ENCODE data around the gene PCK2. TPM values are rescaled to one million over a fixed set of nuclear protein-coding genes. Genes with fewer than 3 reads are reported as not detected.

PCK2 gene
- total and polyA plus RNA-seq, 2 donors (not counting 3 experiments of a cell fraction or from before 2014, with no cell fraction given): 23.5 to 24.5 TPM

DNA sequence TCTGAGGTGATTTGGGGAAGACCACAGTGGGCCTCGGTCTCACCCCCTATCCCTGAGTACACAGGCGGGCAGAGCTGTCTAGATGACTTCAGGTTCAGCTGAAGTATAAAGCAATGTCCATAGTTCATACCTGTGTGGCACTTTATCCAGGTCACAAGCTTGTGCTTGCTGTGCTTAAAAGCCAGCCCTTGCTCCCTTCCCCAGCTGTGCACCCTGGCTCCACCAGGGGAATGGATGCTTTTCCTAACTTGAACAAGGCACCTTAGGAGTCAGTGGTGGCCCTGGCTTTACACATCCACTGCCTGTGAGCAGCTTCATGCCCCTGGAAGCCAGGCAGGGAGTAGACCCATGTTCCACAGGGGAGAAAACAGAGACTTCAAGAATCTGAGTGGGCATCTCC lies 36.8 kb upstream of the PCK2 start:
- Histone ChIP-seq H3K27ac (ENCODE audit: insufficient read depth, low read depth, low read length) (no peak overlapping the region), H3K4me2 (ENCODE audit: insufficient read depth, low read length) (no peak overlapping the region), H3K9me3 (replicated peaks; ENCODE audit: control insufficient read depth, insufficient read depth, low read length) (no peaks in the 10 kb centered on the region), H2AFZ (ENCODE audit: low read depth, low read length) (no peak overlapping the region), H3K27me3 (ENCODE audit: control insufficient read depth in 2 of 2, insufficient read depth in 2 of 2, low read length in 2 of 2) (no peaks in the 10 kb centered on the region), H3K79me2 (ENCODE audit: control insufficient read depth, insufficient read depth, low read length) (no peaks in the 10 kb centered on the region), H3K9me1 (replicated peaks; ENCODE audit: control insufficient read depth, extremely low read depth, insufficient read depth, low read length) (no peaks in the 10 kb centered on the region), H4K20me1 (replicated peaks; ENCODE audit: control insufficient read depth, extremely low read depth, insufficient read depth, low read length) (no peaks in the 10 kb centered on the region), H3K4me1 (ENCODE audit: control insufficient read depth, extremely low read depth, insufficient read depth, low read length) (peaks cover 1% of the 10 kb centered on the region), H3K36me3 (ENCODE audit: control insufficient read depth in 2 of 2, extremely low read depth in 1 of 2, insufficient read depth in 2 of 2, low read length in 2 of 2) (no peaks in the 10 kb centered on the region), H3K4me3 (replicated peaks in 1 of 3; ENCODE audit: insufficient read depth in 1 of 3, low read depth in 1 of 3, low read length in 3 of 3) (no peak overlapping the region), H3K9ac (replicated peaks; ENCODE audit: extremely low read depth, insufficient read depth, low read length) (no peak overlapping the region)
- no peak for FAIRE-seq
- BruUV-seq (replicated peaks): no TSS peak
- ChIA-PET CTCF (interaction anchor here (0.9 to 9.5 kb wide), 20 partner anchors 11 to 251 kb away, joined by 3 to 420 read pairs (median 14); partner anchors contain the start of genes CHMP4A, CIDEB, DCAF11 and DHRS1), POLR2A (interaction anchor here (1.7 to 2.0 kb wide), 2 partner anchors 33 to 52 kb away, joined by 7 to 8 read pairs; no protein-coding TSS in a partner anchor)
- TF ChIP-seq, protein P1, sequence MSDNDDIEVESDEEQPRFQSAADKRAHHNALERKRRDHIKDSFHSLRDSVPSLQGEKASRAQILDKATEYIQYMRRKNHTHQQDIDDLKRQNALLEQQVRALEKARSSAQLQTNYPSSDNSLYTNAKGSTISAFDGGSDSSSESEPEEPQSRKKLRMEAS (IDR thresholded peaks at IDR 0.05; ENCODE audit: insufficient read depth, insufficient read length): no peak
- TF ChIP-seq POLR2A (IDR thresholded peaks at IDR 0.05; ENCODE audit: low read depth, low read length): no peak
- no peak for TF ChIP-seq FOS (IDR thresholded peaks at IDR 0.05; ENCODE audit: borderline replicate concordance, insufficient read depth, low read length)
- TF ChIP-seq MYC (IDR thresholded peaks at IDR 0.05; ENCODE audit: low read depth, low read length): no peak
- TF ChIP-seq EZH2 (IDR thresholded peaks at IDR 0.05; ENCODE audit: borderline replicate concordance, low read depth, low read length, severe bottlenecking): no peak
- TF ChIP-seq JUN (IDR thresholded peaks at IDR 0.05; ENCODE audit: borderline replicate concordance, insufficient read depth, insufficient read length, low read depth): no peak
- TF ChIP-seq GATA2 (IDR thresholded peaks at IDR 0.05; ENCODE audit: insufficient read depth, insufficient read length, low read depth, low read length): no peak
- TF ChIP-seq POLR2AphosphoS5 (IDR thresholded peaks at IDR 0.05; ENCODE audit: insufficient read depth, low read depth, low read length): no peak
- TF ChIP-seq, protein P2, sequence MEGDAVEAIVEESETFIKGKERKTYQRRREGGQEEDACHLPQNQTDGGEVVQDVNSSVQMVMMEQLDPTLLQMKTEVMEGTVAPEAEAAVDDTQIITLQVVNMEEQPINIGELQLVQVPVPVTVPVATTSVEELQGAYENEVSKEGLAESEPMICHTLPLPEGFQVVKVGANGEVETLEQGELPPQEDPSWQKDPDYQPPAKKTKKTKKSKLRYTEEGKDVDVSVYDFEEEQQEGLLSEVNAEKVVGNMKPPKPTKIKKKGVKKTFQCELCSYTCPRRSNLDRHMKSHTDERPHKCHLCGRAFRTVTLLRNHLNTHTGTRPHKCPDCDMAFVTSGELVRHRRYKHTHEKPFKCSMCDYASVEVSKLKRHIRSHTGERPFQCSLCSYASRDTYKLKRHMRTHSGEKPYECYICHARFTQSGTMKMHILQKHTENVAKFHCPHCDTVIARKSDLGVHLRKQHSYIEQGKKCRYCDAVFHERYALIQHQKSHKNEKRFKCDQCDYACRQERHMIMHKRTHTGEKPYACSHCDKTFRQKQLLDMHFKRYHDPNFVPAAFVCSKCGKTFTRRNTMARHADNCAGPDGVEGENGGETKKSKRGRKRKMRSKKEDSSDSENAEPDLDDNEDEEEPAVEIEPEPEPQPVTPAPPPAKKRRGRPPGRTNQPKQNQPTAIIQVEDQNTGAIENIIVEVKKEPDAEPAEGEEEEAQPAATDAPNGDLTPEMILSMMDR (IDR thresholded peaks at IDR 0.05; ENCODE audit: extremely low read depth in 1 of 2, insufficient read depth in 1 of 2, low read depth in 1 of 2, low read length in 2 of 2): no peak
- dilution Hi-C loops (cut with MboI; ENCODE audit: extremely low pct_ligation_motif_present, low sequenced_read_pairs) (no loop called here), intact Hi-C loops (cut with micrococcal nuclease) (loop anchor here (5.0 kb wide), 1 partner anchor 160 kb away; the partner anchor contains the start of gene MDP1)
- DNase-seq (ENCODE audit: low read depth, low spot score): no peak
